Hindlimb muscle (tissue), 1 donor: Measurements from ENCODE around the gene PSMB11. TPM values are rescaled to one million over a fixed set of nuclear protein-coding genes. Genes with fewer than 3 reads are reported as not detected.
A peak's percentile ranks its signal among the peaks of the same experiment; 100 is the strongest.
"Not testable (repeated sequence)": the region's sequence is repeated elsewhere in the genome, so short reads cannot be mapped to it uniquely, and the experiment has no call there.

Experiments used
- DNase-seq: peaks from one replicate; pipeline ENCODE4 v3.0.0-alpha.2; 2013
- polyA plus RNA-seq: library from polyadenylated mRNA; unstranded; fragments of 120-200 nt; gene quantifications from one replicate; pipeline ENCODE4 v1.2.1, GENCODE V29; 2013; ENCODE audit not compliant: insufficient read length

PSMB11 gene, protein sequence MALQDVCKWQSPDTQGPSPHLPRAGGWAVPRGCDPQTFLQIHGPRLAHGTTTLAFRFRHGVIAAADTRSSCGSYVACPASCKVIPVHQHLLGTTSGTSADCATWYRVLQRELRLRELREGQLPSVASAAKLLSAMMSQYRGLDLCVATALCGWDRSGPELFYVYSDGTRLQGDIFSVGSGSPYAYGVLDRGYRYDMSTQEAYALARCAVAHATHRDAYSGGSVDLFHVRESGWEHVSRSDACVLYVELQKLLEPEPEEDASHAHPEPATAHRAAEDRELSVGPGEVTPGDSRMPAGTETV
- not detected for polyA plus RNA-seq

DNA sequence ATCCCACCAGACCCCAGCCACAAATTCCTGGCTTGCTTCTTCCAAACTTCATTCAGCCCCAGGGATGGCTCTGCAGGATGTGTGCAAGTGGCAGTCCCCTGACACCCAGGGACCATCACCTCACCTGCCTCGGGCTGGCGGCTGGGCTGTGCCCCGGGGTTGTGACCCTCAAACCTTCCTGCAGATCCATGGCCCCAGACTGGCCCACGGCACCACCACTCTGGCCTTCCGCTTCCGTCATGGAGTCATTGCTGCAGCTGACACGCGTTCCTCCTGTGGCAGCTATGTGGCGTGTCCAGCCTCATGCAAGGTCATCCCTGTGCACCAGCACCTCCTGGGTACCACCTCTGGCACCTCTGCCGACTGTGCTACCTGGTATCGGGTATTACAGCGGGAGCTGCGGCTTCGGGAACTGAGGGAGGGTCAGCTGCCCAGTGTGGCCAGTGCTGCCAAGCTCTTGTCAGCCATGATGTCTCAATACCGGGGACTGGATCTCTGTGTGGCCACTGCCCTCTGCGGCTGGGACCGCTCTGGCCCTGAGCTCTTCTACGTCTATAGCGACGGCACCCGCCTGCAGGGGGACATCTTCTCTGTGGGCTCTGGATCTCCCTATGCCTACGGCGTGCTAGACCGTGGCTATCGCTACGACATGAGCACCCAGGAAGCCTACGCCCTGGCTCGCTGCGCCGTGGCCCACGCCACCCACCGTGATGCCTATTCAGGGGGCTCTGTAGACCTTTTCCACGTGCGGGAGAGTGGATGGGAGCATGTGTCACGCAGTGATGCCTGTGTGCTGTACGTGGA, at the start of gene PSMB11:
PSMB11 (plus strand) TSS at position 51 of the 804 bp plus-strand sequence; CDS start at position 65, 14 bp downstream.
- DNase-seq, result no peak

DNA sequence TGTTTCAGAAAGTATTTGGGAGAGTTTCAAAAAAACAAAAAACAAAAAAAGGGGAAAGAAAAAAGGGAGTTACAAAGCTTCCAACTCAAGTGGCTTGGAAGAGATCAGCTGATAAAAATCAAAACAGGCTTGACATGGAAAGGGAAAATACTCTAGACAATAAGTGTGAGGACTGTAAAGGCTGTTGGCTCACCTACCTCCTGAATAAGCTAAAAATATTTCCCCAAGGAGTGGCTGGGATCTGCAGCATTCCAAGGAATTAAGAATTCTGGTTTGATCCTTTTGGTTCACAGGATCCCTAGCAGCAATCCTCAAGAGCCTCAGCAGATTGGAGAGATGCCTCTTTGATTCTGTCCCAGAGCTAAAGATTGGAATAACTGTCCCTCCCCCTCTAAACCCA, 48.5 kb upstream of the PSMB11 start:
- DNase-seq, result no peak

GRCh38 chr14:22994762-22995275, 47.2 kb upstream of the PSMB11 start:
- no peak for DNase-seq

GRCh38 chr14:22995889-22996625, 46.0 kb upstream of the PSMB11 start:
- no peak for DNase-seq

GRCh38 chr14:22996768-22997654, 45.0 kb upstream of the PSMB11 start:
- DNase-seq, result no peak

DNA sequence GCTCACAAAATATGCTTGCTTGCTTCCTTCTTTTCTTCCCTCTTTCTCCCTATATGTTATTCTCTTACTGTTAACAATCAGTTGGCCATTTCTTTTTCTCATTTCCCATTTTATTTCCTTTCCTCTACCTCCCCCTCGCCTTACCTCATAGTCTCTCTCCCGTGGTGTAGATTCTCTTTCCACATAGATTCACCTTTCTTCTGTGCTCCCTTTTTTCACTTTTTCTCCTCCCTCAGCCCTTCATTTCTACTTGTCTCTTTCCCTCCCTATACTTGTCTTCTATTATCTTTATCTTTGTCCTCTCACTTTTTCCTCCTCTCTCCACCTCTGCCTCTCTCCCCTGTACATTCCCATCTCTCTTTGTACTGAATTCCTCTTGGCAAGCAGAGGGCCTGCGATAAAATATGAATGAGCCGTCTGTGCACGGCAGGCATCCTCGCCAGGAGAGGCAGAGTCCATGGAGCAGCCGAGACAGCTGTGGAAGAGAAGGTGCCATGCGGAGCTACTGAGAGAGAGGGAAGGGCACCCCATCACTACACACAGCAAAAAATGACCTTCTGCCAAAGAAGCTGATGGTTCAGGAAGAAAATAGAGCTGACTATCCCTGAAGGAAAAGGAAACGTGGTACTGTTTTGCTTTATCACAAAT, 44.2 kb upstream of the PSMB11 start:
- no peak for DNase-seq

- DNase-seq, result no peak
These were observed 43.5 kb upstream of the PSMB11 start for GRCh38 chr14:22998329-22999012.

DNA sequence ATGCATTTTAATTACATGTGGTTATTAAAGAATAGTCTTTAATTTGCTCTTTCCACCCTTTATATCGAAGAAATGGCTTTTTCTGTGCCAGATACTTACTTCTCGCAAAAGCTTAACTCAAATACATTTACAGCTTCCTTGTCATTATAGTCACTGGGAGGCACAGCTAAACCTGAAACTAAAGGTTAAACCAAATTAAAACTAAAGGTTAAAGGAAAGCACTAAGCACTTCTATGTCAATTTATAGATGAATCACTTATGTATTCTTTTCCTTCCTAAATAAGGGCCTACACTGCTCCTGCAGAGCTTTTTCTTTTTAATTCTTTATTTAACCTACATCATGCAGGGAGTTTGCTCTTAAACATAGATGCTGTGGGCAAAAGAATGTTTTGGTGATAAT, 41.2 kb upstream of the PSMB11 start:
- DNase-seq, result no peak

- DNase-seq, result no peak
These were observed 39.4 kb upstream of the PSMB11 start for GRCh38 chr14:23002592-23002991.

DNA sequence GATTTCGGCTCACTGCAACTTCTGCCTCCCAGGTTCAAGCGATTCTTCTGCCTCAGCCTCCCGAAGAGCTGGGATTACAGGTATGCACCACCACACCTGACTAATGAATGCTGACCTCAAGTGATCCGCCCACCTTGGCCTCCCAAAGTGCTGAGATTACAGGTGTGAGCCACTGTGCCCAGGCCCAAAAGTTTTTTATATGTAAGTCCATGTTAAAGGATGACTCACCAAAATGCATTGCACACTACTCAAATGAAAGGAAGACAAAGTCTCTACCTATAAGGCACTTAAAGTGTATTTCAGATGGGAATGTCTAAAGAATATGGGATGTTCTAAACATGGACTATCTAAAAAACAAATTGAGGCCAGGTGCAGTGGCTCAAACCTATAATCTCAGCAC, 37.7 kb upstream of the PSMB11 start:
- not testable (repeated sequence) for DNase-seq

DNA sequence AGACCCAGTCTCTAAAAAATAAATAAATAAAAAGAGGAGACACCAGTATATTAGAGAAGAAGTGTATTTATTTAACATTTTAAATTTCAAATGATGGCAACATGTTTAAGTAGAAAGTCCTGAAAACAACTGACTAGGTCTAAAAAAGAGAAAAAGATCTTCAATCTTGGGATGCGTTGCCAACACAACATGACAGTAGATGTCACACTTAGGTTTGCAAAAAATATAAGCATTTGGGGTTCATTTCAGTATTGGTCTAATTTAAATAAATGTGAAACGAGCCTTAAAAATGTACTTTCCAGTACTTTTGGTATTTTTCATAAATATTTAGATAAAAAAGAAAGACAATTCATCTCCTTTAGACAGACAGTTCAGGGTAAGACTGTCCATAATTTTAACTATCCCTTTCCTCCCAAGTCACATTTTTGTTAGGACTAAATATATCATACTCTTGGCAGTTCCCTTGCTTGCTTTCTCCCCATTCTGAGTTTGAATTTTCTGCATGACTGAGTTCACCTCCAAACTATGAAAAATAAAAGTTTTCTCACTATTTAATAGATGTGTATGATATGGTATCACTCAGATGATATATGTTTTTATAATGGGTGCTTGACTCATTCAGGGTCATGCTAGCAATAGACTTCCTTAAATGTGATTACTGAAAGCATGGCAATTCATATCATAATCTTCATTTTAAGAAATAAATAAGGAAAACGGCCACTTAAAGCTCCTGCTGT, 36.4 kb upstream of the PSMB11 start:
- DNase-seq, result no peak

DNA sequence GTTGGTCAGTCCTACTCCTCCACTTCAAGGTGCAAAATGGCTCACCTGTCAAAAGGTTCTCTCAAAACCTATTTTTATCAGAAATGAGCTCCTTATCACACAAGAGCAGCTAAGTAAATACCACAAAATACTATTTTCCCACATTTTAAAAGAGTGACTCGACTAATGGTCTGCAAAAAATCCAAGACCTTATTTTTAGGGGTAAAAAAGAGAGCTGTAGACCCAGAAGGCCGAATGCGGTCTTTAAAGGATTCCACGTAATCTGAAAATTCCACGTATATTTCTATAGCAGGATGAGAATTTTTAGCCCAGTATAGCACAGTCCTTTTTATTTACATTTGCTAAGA, 35.9 kb upstream of the PSMB11 start:
- DNase-seq, result no peak

GRCh38 chr14:23006544-23007419, 35.2 kb upstream of the PSMB11 start:
- peak; percentile 97 for DNase-seq

GRCh38 chr14:23008831-23009230, 33.2 kb upstream of the PSMB11 start:
- no peak for DNase-seq

GRCh38 chr14:23009483-23009938, 32.5 kb upstream of the PSMB11 start:
- DNase-seq, result no peak

DNA sequence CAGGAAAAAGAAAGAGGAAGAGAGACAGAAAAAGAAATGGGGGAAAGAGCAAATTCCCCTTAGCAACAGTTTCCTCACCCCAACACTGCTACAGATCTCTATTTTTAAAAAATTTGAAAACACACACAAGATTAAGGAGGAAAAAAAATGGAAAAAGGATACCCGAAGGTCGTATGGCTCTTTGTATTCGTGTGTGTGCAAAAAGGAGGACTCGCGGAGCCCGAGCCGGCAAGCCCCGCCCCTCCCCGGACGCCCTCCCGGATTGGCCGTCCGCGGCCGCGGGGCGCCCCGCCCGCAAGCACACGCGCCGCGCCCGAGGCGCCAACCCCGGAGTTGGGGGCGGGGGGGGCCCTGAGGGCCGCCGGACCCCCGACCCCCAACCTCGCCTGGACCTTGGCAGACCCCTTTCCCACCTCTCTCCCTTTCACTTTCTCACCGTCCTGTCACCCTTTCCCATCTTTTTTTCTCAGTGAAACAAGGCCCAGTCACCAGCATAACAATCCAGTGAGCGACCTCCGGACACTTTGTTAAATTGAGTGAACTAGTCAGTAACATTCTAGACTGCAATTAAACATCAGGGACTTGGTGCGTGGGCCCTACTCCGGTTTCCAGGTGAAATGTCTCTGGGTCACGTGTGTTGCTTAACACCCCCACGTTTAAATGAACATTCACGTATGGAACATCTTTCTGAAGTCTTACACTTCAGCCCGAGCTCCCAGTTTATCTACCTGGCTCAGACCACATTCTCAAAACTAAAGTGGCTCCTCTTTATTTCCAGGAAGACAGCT, 31.9 kb upstream of the PSMB11 start, which contains the start of gene C14orf93:
C14orf93 (minus strand) TSS at position 205 of the 788 bp plus-strand sequence. CDS start 11,120 bp downstream, outside the sequence.
- peak; percentile 87 for DNase-seq

DNA sequence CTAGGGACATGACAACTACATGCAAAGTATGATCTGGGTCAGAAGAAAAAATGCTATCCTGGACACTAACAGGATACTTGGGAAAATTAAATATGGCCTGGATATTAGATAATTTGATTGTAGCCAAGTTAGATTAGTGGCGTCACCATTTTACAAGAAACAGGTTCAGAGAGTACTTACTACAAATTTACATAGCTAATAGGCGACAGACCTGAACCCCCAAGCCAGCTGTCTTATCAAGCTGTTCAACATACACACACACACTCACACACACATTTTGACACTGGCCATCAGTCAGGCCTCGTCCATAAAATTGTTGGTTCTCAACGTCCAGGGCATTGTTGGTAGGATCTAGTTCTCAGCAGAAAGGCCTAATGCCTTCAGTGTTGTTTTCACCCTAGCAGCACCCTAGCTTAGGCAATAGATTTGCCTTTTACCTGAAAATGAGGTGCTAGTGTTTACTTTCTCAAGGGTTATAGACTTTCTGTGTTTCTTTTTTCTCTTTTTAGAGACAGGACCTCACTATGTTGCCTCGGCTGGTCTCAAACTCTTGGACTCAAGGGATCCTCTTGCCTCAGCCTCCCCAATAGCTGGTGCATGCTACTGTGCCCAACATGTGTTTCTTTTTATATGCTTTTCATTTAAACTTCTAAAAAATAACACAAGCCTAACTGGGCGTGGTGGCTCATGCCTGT, 28.8 kb upstream of the PSMB11 start:
- DNase-seq, result no peak
